Astrocyte (in vitro differentiated cells and primary cell): ENCODE measurements around the gene CDK14. TPM values are rescaled to one million over a fixed set of nuclear protein-coding genes. Genes with fewer than 3 reads are reported as not detected.
A peak's percentile ranks its signal among the peaks of the same experiment; 100 is the strongest.
"Not testable (repeated sequence)": the region's sequence is repeated elsewhere in the genome, so short reads cannot be mapped to it uniquely, and the experiment has no call there.

Experiments
- DNase-seq: peaks from one replicate; pipeline ENCODE4 v3.0.0-alpha.2; 2010; ENCODE audit warnings: low read depth
- FAIRE-seq: peaks from 2 replicates; lab custom pipeline; 2011; peaks lifted over from hg19 to GRCh38; lab: Jason Lieb, UNC
- H2AFZ ChIP-seq: 2 replicates; pipeline ENCODE4 v1.6.0; 2012; ENCODE audit warnings: low read depth, low read length, inconsistent platforms
- H3K27ac ChIP-seq: 2 replicates; pipeline ENCODE4 v1.5.1; 2011; ENCODE audit warnings: low read depth, low read length, inconsistent platforms
- H3K27me3 ChIP-seq: 2 replicates; pipeline ENCODE4 v1.6.0; 2011; ENCODE audit warnings: low read length, inconsistent platforms; ENCODE audit not compliant: insufficient read depth
- H3K36me3 ChIP-seq: 2 replicates; pipeline ENCODE4 v1.5.1; 2011; ENCODE audit warnings: low read length, inconsistent platforms; ENCODE audit not compliant: insufficient read depth
- H3K4me1 ChIP-seq: 2 replicates; pipeline ENCODE4 v1.5.1; 2011; ENCODE audit warnings: low read length, inconsistent platforms; ENCODE audit not compliant: insufficient read depth
- H3K4me2 ChIP-seq: 2 replicates; pipeline ENCODE4 v1.6.0; 2012; ENCODE audit warnings: low read length, inconsistent platforms
- H3K4me3 ChIP-seq: 2 replicates; pipeline ENCODE4 v1.5.1; 2011; ENCODE audit warnings: low read depth, mild to moderate bottlenecking, low read length, inconsistent platforms; ENCODE audit not compliant: insufficient read depth
- H3K79me2 ChIP-seq: 2 replicates; pipeline ENCODE4 v1.6.0; 2012; ENCODE audit warnings: mild to moderate bottlenecking, low read length, inconsistent platforms; ENCODE audit not compliant: insufficient read depth
- H3K9ac ChIP-seq: 2 replicates; pipeline ENCODE4 v1.6.0; 2012; ENCODE audit warnings: mild to moderate bottlenecking, low read length, inconsistent platforms
- H3K9me3 ChIP-seq: 2 replicates; pipeline ENCODE4 v1.5.1; 2012; ENCODE audit warnings: low read depth, mild to moderate bottlenecking, low read length, inconsistent platforms; ENCODE audit not compliant: insufficient read depth
- H4K20me1 ChIP-seq: 2 replicates; pipeline ENCODE4 v1.6.0; 2012; ENCODE audit warnings: low read length, inconsistent platforms; ENCODE audit not compliant: insufficient read depth
- H3K27ac Mint-ChIP-seq: one replicate; pipeline ENCODE4 v1.8.0; 2021; ENCODE audit warnings: mild to moderate bottlenecking, mixed read lengths; ENCODE audit not compliant: unreplicated experiment
- H3K27me3 Mint-ChIP-seq: one replicate; pipeline ENCODE4 v1.8.0; 2021; ENCODE audit warnings: low read depth, mixed read lengths; ENCODE audit not compliant: unreplicated experiment
- H3K36me3 Mint-ChIP-seq: one replicate; pipeline ENCODE4 v1.8.0; 2021; ENCODE audit warnings: low read depth, mixed read lengths; ENCODE audit not compliant: unreplicated experiment
- H3K4me1 Mint-ChIP-seq: one replicate; pipeline ENCODE4 v1.8.0; 2021; ENCODE audit warnings: low read depth, mixed read lengths; ENCODE audit not compliant: unreplicated experiment
- H3K4me3 Mint-ChIP-seq: one replicate; pipeline ENCODE4 v1.8.0; 2021; ENCODE audit warnings: mild to moderate bottlenecking, moderate library complexity, mixed read lengths; ENCODE audit not compliant: unreplicated experiment
- H3K9me3 Mint-ChIP-seq: one replicate; pipeline ENCODE4 v1.8.0; 2021; ENCODE audit warnings: mild to moderate bottlenecking, mixed read lengths; ENCODE audit not compliant: unreplicated experiment
- EZH2 ChIP-seq: IDR thresholded peaks from 2 replicates; pipeline ENCODE4 v1.6.1; 2012; ENCODE audit warnings: mild to moderate bottlenecking, low read length, inconsistent platforms; ENCODE audit not compliant: insufficient read depth
- total RNA-seq: library from RNA; stranded (reverse); gene quantifications from 2 replicates; pipeline ENCODE4 v1.2.1, GENCODE V29; 2021
- TF ChIP-seq, protein P1 (sequence below): IDR thresholded peaks from 2 replicates; pipeline ENCODE4 v1.5.1; 2011; ENCODE audit warnings: low read depth, mild to moderate bottlenecking, inconsistent platforms, low read length, moderate library complexity; ENCODE audit not compliant: insufficient read depth

The CDK14 gene
- total RNA-seq, 1 donor from 2014 or later: 30.2 TPM

- FAIRE-seq (peak; percentile 26), DNase-seq (peak; percentile 72)
- no peaks in the 10 kb centered on the region for H3K27me3 ChIP-seq
- H2AFZ ChIP-seq: no peak overlapping the region
- peaks cover 14% of the 10 kb centered on the region for H3K79me2 ChIP-seq
- H3K36me3 ChIP-seq: no peaks in the 10 kb centered on the region
- peaks cover 2% of the 10 kb centered on the region for H3K4me1 ChIP-seq
- H3K9me3 Mint-ChIP-seq: peaks cover 4% of the 10 kb centered on the region
- H3K4me3 ChIP-seq: no peak overlapping the region
- H3K4me2 ChIP-seq: peak overlapping the region; percentile 44
- H3K27ac ChIP-seq: no peak overlapping the region
- H3K9ac ChIP-seq: peak overlapping the region; percentile 10
- H3K27me3 Mint-ChIP-seq: no peaks in the 10 kb centered on the region
- no peaks in the 10 kb centered on the region for H3K9me3 ChIP-seq
- peaks cover 25% of the 10 kb centered on the region for H3K4me1 Mint-ChIP-seq
- peak overlapping the region; percentile 89 for H3K27ac Mint-ChIP-seq
- TF ChIP-seq EZH2: no peak
- TF ChIP-seq, protein P1, sequence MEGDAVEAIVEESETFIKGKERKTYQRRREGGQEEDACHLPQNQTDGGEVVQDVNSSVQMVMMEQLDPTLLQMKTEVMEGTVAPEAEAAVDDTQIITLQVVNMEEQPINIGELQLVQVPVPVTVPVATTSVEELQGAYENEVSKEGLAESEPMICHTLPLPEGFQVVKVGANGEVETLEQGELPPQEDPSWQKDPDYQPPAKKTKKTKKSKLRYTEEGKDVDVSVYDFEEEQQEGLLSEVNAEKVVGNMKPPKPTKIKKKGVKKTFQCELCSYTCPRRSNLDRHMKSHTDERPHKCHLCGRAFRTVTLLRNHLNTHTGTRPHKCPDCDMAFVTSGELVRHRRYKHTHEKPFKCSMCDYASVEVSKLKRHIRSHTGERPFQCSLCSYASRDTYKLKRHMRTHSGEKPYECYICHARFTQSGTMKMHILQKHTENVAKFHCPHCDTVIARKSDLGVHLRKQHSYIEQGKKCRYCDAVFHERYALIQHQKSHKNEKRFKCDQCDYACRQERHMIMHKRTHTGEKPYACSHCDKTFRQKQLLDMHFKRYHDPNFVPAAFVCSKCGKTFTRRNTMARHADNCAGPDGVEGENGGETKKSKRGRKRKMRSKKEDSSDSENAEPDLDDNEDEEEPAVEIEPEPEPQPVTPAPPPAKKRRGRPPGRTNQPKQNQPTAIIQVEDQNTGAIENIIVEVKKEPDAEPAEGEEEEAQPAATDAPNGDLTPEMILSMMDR: no peak
- no peak overlapping the region for H3K4me3 Mint-ChIP-seq
- H3K36me3 Mint-ChIP-seq: peaks cover 8% of the 10 kb centered on the region
- peaks cover 24% of the 10 kb centered on the region for H4K20me1 ChIP-seq
Measured at GRCh38 chr7:90766814-90767564, 170.9 kb downstream of the CDK14 start.

DNA sequence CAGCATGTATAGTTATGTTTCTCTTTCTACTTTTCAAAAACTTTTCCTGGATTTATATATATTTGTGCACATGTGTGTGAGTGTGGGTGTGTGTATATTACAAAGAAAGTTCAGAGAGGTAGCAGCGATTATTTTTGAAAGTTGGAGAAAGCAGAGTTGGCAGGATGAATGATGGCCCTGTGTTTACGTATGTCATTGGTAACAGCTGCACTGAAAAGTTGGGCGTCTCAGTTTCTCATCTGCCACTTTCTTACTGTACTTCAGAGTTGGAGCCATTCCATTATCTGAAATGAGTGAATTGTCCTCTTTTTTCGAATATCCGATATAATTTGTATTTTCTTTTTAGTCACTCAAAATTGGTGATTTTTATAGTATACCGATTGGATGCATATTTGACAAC is 172.2 kb downstream of the CDK14 start:
- H3K4me3 ChIP-seq: no peak overlapping the region
- H3K9ac ChIP-seq: no peak overlapping the region
- Mint-ChIP-seq H3K9me3 (peaks cover 4% of the 10 kb centered on the region), H3K27ac (no peak overlapping the region), H3K27me3 (no peaks in the 10 kb centered on the region), H3K4me3 (no peak overlapping the region), H3K36me3 (peaks cover 10% of the 10 kb centered on the region), H3K4me1 (peaks cover 25% of the 10 kb centered on the region)
- FAIRE-seq: no peak
- H3K27me3 ChIP-seq: no peaks in the 10 kb centered on the region
- H4K20me1 ChIP-seq: peaks cover 16% of the 10 kb centered on the region
- DNase-seq: no peak
- H3K4me1 ChIP-seq: peaks cover 2% of the 10 kb centered on the region
- H3K4me2 ChIP-seq: no peak overlapping the region
- H2AFZ ChIP-seq: no peak overlapping the region
- no peaks in the 10 kb centered on the region for H3K36me3 ChIP-seq
- H3K79me2 ChIP-seq: peaks cover 5% of the 10 kb centered on the region
- TF ChIP-seq EZH2: no peak
- TF ChIP-seq, protein P1: no peak
- H3K27ac ChIP-seq: no peak overlapping the region
- no peaks in the 10 kb centered on the region for H3K9me3 ChIP-seq

DNA sequence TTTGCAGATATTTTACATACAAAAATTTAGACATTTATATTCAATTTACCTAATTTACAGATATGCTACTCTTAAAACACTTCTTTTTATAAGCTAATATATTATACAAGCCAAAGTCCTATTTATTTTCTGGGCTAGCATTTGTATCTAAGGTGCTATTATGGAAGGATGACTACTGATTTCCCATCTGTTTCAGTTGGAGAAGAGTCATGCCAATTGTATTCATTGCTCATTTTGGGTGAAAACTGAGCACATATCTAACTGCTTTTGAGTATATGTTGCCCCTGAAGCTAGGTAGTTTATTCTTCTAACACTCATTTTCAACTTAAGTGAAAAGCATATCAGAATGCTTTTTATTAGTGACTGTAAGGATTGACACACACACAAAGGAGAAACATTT is 172.9 kb downstream of the CDK14 start:
- Mint-ChIP-seq H3K4me1 (peaks cover 25% of the 10 kb centered on the region), H3K36me3 (peaks cover 10% of the 10 kb centered on the region), H3K27me3 (no peaks in the 10 kb centered on the region), H3K4me3 (no peak overlapping the region), H3K9me3 (peaks cover 4% of the 10 kb centered on the region), H3K27ac (no peak overlapping the region)
- no peak overlapping the region for H3K4me2 ChIP-seq
- no peak overlapping the region for H3K9ac ChIP-seq
- no peaks in the 10 kb centered on the region for H3K9me3 ChIP-seq
- DNase-seq (no peak), FAIRE-seq (no peak)
- H3K27ac ChIP-seq: no peak overlapping the region
- no peak overlapping the region for H3K4me3 ChIP-seq
- no peaks in the 10 kb centered on the region for H3K27me3 ChIP-seq
- no peak for TF ChIP-seq EZH2
- TF ChIP-seq, protein P1: no peak
- peaks cover 5% of the 10 kb centered on the region for H3K79me2 ChIP-seq
- no peak overlapping the region for H2AFZ ChIP-seq
- no peaks in the 10 kb centered on the region for H3K36me3 ChIP-seq
- peaks cover 16% of the 10 kb centered on the region for H4K20me1 ChIP-seq
- peaks cover 2% of the 10 kb centered on the region for H3K4me1 ChIP-seq

DNA sequence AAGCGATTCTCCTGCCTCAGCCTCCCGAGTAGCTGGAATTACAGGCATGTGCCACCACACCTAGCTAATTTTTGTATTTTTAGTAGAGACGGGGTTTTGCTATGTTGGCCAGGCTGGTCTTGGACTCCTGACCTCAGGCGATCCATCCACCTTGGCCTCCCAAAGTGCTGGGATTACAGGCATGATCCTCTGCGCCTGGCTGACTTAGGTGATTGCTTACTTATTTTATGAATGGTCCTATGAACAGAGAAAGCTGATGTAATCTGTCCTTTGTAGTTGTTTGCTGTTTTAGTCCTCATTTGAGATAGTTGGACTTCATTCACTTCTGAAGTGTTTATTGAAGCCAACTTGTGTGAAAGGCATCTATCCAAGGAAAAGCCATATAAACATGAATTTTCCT is 173.4 kb downstream of the CDK14 start:
- not testable (repeated sequence) for H3K27me3 Mint-ChIP-seq, H3K4me1 ChIP-seq, H3K4me3 ChIP-seq, H3K4me3 Mint-ChIP-seq, H3K27me3 ChIP-seq, H3K36me3 ChIP-seq, H3K79me2 ChIP-seq, H3K9me3 Mint-ChIP-seq, FAIRE-seq, H3K9ac ChIP-seq, H2AFZ ChIP-seq, H3K36me3 Mint-ChIP-seq, H3K9me3 ChIP-seq, H3K27ac ChIP-seq, DNase-seq, H3K4me2 ChIP-seq
- peaks cover 25% of the 10 kb centered on the region for H3K4me1 Mint-ChIP-seq
- peak overlapping the region; percentile 21 for H3K27ac Mint-ChIP-seq
- peaks cover 12% of the 10 kb centered on the region for H4K20me1 ChIP-seq
